Measurements from ENCODE around the gene CCDC60.

GRCh38 chr12:119389687-119390086, 55.2 kb downstream of the CCDC60 start:
- no peak for TF ChIP-seq POLR2A (IDR thresholded peaks at IDR 0.05)
- no peak for TF ChIP-seq CTCF (IDR thresholded peaks at IDR 0.05 in 8 of 11, conservative IDR thresholded peaks at IDR 0.05 in 3 of 11)
- TF ChIP-seq POLR2AphosphoS5 (IDR thresholded peaks at IDR 0.05) = no peak
